Measurements from ENCODE around the gene CAMLG. TPM values are rescaled to one million over a fixed set of nuclear protein-coding genes. Genes with fewer than 3 reads are reported as not detected.
A peak's percentile ranks its signal among the peaks of the same experiment; 100 is the strongest.
"Not testable (repeated sequence)": the region's sequence is repeated elsewhere in the genome, so short reads cannot be mapped to it uniquely, and the experiment has no call there.

CAMLG gene
- total and polyA plus RNA-seq, 9 of the 15 experiments (the other 6 are each of a cell fraction or from before 2014, with no cell fraction given), result 11.3 to 22.0 (median 16.3) TPM

- peak; percentile 93 for TF ChIP-seq MGA (IDR thresholded peaks at IDR 0.05)
- no peak for TF ChIP-seq CCAR2 (IDR thresholded peaks at IDR 0.05; ENCODE audit: low read depth, low read length)
- TF ChIP-seq FOXM1 (IDR thresholded peaks at IDR 0.05; ENCODE audit: low read depth), result 0 out of 2 replicates have a peak, but pooled peaks have one; percentile 4
- TF ChIP-seq FOXM1 (CRISPR knock-in tag; IDR thresholded peaks at IDR 0.05; ENCODE audit: low read depth), result peak; percentile 81; the same call in 1 of the 2 replicates
- no peak for TF ChIP-seq MLLT1 (IDR thresholded peaks at IDR 0.05)
Measured at GRCh38 chr5:134738133-134738962, at the start of gene CAMLG (continued).

DNA sequence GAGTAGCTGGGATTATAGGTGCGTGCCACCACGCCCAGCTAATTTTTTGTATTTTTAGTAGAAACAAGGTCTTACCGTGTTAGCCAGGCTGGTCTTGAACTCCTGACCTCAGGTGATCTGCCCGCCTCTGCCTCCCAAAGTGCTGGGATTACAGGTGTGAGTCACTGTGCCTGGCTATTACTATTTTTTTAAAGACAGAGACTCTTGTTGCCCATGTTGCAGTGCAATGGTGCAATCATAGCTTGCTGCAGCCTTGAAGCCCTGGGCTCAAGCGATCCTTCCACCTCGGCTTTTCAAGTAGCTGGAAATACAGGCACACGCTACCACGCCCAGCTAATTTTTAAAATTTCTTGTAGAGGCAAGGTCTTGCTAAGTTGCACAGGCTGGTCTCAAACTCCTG is 48.2 kb upstream of the CAMLG start:
- H4K20me1 ChIP-seq (replicated peaks; ENCODE audit: control insufficient read depth, insufficient read depth, low read length); H3K4me2 ChIP-seq (ENCODE audit: insufficient read depth, low read length); FAIRE-seq; in situ Hi-C loops (cut with MboI); H3K9me1 ChIP-seq (ENCODE audit: control insufficient read depth, insufficient read depth, low read length); H3K9me3 ChIP-seq (replicated peaks; ENCODE audit: control insufficient read depth, insufficient read depth, low read depth, low read length); H3K9ac ChIP-seq (ENCODE audit: insufficient read depth in 1 of 2, low read depth in 2 of 2, low read length in 2 of 2); ATAC-seq; DNase-seq (ENCODE audit: extremely low read depth in 1 of 4, low spot score in 3 of 4); intact Hi-C loops (cut with micrococcal nuclease); H3K4me3 ChIP-seq; POLR2A ChIA-PET; CTCF ChIA-PET (ENCODE audit: low intra/inter-chr PET ratio); H3K27ac ChIP-seq (ENCODE audit: extremely low read depth, low read depth, low read length); H3K4me1 ChIP-seq (replicated peaks in 1 of 2; ENCODE audit: control insufficient read depth in 2 of 2, insufficient read depth in 2 of 2, low read length in 2 of 2); H3K79me2 ChIP-seq (ENCODE audit: control insufficient read depth, insufficient read depth, low read length); H2AFZ ChIP-seq (ENCODE audit: low read depth, low read length); H3K27me3 ChIP-seq (ENCODE audit: control insufficient read depth in 2 of 2, insufficient read depth in 2 of 2, low read length in 2 of 2); BruUV-seq (replicated peaks): not testable (repeated sequence)
- 96% methylated on average over 8 of the region's 8 CpGs for WGBS (ENCODE audit: insufficient coverage, low coverage, missing lambda C conversion rate)
- peaks cover 83% of the 10 kb centered on the region for H3K36me3 ChIP-seq (ENCODE audit: control insufficient read depth, insufficient read depth, low read length)

Data from K562 (cell line).